K562 (cell line): ENCODE data around the gene NAT9.

ENCODE experiments used
- CC2D1A ChIP-seq: fragments of 450-650 bp; IDR thresholded peaks from 2 replicates; pipeline ENCODE4 v1.6.1; 2017; ENCODE audit warnings: mild to moderate bottlenecking
- CTCF ChIP-seq, 3 experiments: IDR thresholded peaks in 2 of 3; conservative IDR thresholded peaks in 1 of 3; 2 replicates each; pipeline ENCODE4 v1.5.1; 2011 to 2012; ENCODE audit warnings: low read length in 3 of 3, mild to moderate bottlenecking in 3 of 3, control low read depth in 2 of 3, improper control_type of control experiment in 1 of 3, inconsistent platforms in 1 of 3, low read depth in 1 of 3, mixed read lengths in 1 of 3, moderate library complexity in 1 of 3; ENCODE audit not compliant: insufficient read depth in 2 of 3
- ETV5 ChIP-seq: sonication (generic); formaldehyde crosslinking; IDR thresholded peaks from 2 replicates; pipeline ENCODE4 v1.4.0; 2020; ENCODE audit warnings: low read depth, mild to moderate bottlenecking, missing genetic modification reagents
- FOXK1 ChIP-seq: sonication (generic); formaldehyde crosslinking; IDR thresholded peaks from 2 replicates; pipeline ENCODE4 v1.8.0; 2022; ENCODE audit warnings: missing genetic modification reagents, mild to moderate bottlenecking, borderline replicate concordance
- MAX ChIP-seq: sonication (generic); formaldehyde crosslinking; IDR thresholded peaks from 2 replicates; pipeline ENCODE4 v1.9.0; 2022; ENCODE audit warnings: mild to moderate bottlenecking, missing genetic modification reagents
- POLR2A ChIP-seq: fragments of 450-650 bp; conservative IDR thresholded peaks from 2 replicates; pipeline ENCODE4 v1.6.1; 2016
- RCOR1 ChIP-seq, 2 experiments: IDR thresholded peaks; 2 replicates each; pipeline ENCODE4 v1.6.1; 2012; ENCODE audit warnings: low read depth in 2 of 2, low read length in 2 of 2, borderline replicate concordance in 1 of 2, improper control_type of control experiment in 1 of 2
- RFX5 ChIP-seq: IDR thresholded peaks from 2 replicates; pipeline ENCODE4 v1.6.1; 2011; ENCODE audit warnings: low read depth, mild to moderate bottlenecking, improper control_type of control experiment, low read length
- RNF2 ChIP-seq: sonication (generic); IDR thresholded peaks from 2 replicates; pipeline ENCODE4 v1.6.1; 2016
- SIN3A ChIP-seq, 2 experiments: fragments of 150-350 bp in 1 of 2; IDR thresholded peaks; 2 replicates each; pipeline ENCODE4 v1.6.1; 2011 to 2016; ENCODE audit warnings: borderline replicate concordance in 2 of 2, low read depth in 2 of 2, low read length in 2 of 2, mild to moderate bottlenecking in 2 of 2, moderate library complexity in 2 of 2; ENCODE audit not compliant: control insufficient read depth in 1 of 2
- USF2 ChIP-seq: sonication (generic); formaldehyde crosslinking; IDR thresholded peaks from 2 replicates; pipeline ENCODE4 v1.5.0; 2020; ENCODE audit warnings: missing genetic modification reagents
- ZNF217 ChIP-seq: sonication (generic); formaldehyde crosslinking; IDR thresholded peaks from 2 replicates; pipeline ENCODE4 v1.8.0; 2022; ENCODE audit warnings: mild to moderate bottlenecking, missing genetic modification reagents

- TF ChIP-seq CTCF (IDR thresholded peaks at IDR 0.05 in 2 of 3, conservative IDR thresholded peaks at IDR 0.05 in 1 of 3; ENCODE audit: insufficient read depth in 2 of 3, low read depth in 1 of 3, low read length in 3 of 3) (no peak), CC2D1A (no peak), RNF2 (no peak), RCOR1 (IDR thresholded peaks at IDR 0.05; ENCODE audit: borderline replicate concordance in 1 of 2, low read depth in 2 of 2, low read length in 2 of 2) (peak in 1 of 2 experiments; percentile 56; a peak in 1 of 4 replicates), MAX (CRISPR knock-in tag) (no peak), SIN3A (IDR thresholded peaks at IDR 0.05; ENCODE audit: borderline replicate concordance in 2 of 2, control insufficient read depth in 1 of 2, low read depth in 2 of 2, low read length in 2 of 2) (no peak), FOXK1 (CRISPR knock-in tag) (no peak), ZNF217 (CRISPR knock-in tag) (no peak), RFX5 (no peak), USF2 (no peak), POLR2A (no peak), ETV5 (CRISPR knock-in tag) (no peak)
These were observed 15.6 kb downstream of the NAT9 start for GRCh38 chr17:74760404-74761105.
